Type B pancreatic cell (in vitro differentiated cells): ENCODE measurements around the gene PDLIM4. TPM values are rescaled to one million over a fixed set of nuclear protein-coding genes. Genes with fewer than 3 reads are reported as not detected.

ENCODE experiments used
- DNase-seq: peaks from one replicate; pipeline ENCODE4 v3.0.0; 2021; ENCODE audit warnings: mixed read lengths; ENCODE audit not compliant: unreplicated experiment; ENCODE audit errors: extremely low spot score
- H3K27ac Mint-ChIP-seq: 2 replicates; pipeline ENCODE4 v1.8.0; 2021; ENCODE audit warnings: mild to moderate bottlenecking, mixed read lengths
- H3K27me3 Mint-ChIP-seq: 2 replicates; pipeline ENCODE4 v1.8.0; 2021; ENCODE audit warnings: mixed read lengths
- H3K36me3 Mint-ChIP-seq: 2 replicates; pipeline ENCODE4 v1.8.0; 2021; ENCODE audit warnings: mixed read lengths
- H3K4me1 Mint-ChIP-seq: one replicate; pipeline ENCODE4 v1.8.0; 2021; ENCODE audit warnings: mixed read lengths; ENCODE audit not compliant: unreplicated experiment
- H3K4me3 Mint-ChIP-seq: 2 replicates; pipeline ENCODE4 v1.8.0; 2021; ENCODE audit warnings: mild to moderate bottlenecking, mixed read lengths
- H3K9me3 Mint-ChIP-seq: 2 replicates; pipeline ENCODE4 v1.8.0; 2021; ENCODE audit warnings: mixed read lengths
- CTCF ChIP-seq: fragments of 200-600 bp; sonication (generic); conservative IDR thresholded peaks from 2 replicates; pipeline ENCODE4 v1.5.0; 2021; ENCODE audit warnings: antibody characterized with exemption, mild to moderate bottlenecking
- total RNA-seq: library from RNA; stranded (reverse); gene quantifications from 2 replicates; pipeline ENCODE4 v1.2.1, GENCODE V29; 2021; ENCODE audit warnings: low replicate concordance

PDLIM4 gene
- total RNA-seq, 1 donor from 2014 or later, result 43.8 TPM

GRCh38 chr5:132211787-132212186 lies 45.7 kb upstream of the PDLIM4 start:
- H3K27ac Mint-ChIP-seq, result no peak overlapping the region
- H3K27me3 Mint-ChIP-seq, result no peaks in the 10 kb centered on the region
- DNase-seq, result no peak
- H3K36me3 Mint-ChIP-seq, result peaks cover 19% of the 10 kb centered on the region
- TF ChIP-seq CTCF, result no peak
- H3K9me3 Mint-ChIP-seq, result no peaks in the 10 kb centered on the region
- no peak overlapping the region for H3K4me3 Mint-ChIP-seq
- peaks cover 7% of the 10 kb centered on the region for H3K4me1 Mint-ChIP-seq

GRCh38 chr5:132213666-132214065 lies 43.8 kb upstream of the PDLIM4 start:
- no peaks in the 10 kb centered on the region for H3K4me1 Mint-ChIP-seq
- no peaks in the 10 kb centered on the region for H3K9me3 Mint-ChIP-seq
- no peak overlapping the region for H3K27ac Mint-ChIP-seq
- H3K4me3 Mint-ChIP-seq, result no peak overlapping the region
- H3K36me3 Mint-ChIP-seq, result peaks cover 17% of the 10 kb centered on the region
- TF ChIP-seq CTCF, result no peak
- no peak for DNase-seq
- H3K27me3 Mint-ChIP-seq, result no peaks in the 10 kb centered on the region

GRCh38 chr5:132214491-132214890 lies 43.0 kb upstream of the PDLIM4 start:
- no peak for DNase-seq
- Mint-ChIP-seq H3K9me3 (no peaks in the 10 kb centered on the region), H3K27ac (no peak overlapping the region), H3K27me3 (no peaks in the 10 kb centered on the region), H3K4me1 (no peaks in the 10 kb centered on the region), H3K4me3 (no peak overlapping the region), H3K36me3 (peaks cover 10% of the 10 kb centered on the region)
- TF ChIP-seq CTCF, result no peak

GRCh38 chr5:132215329-132215728 lies 42.2 kb upstream of the PDLIM4 start:
- no peak overlapping the region for H3K27ac Mint-ChIP-seq
- no peak overlapping the region for H3K4me3 Mint-ChIP-seq
- no peaks in the 10 kb centered on the region for H3K27me3 Mint-ChIP-seq
- H3K4me1 Mint-ChIP-seq, result no peaks in the 10 kb centered on the region
- H3K36me3 Mint-ChIP-seq, result peaks cover 10% of the 10 kb centered on the region
- no peak for TF ChIP-seq CTCF
- no peaks in the 10 kb centered on the region for H3K9me3 Mint-ChIP-seq
- no peak for DNase-seq

- TF ChIP-seq CTCF, result no peak
- no peak for DNase-seq
- no peaks in the 10 kb centered on the region for H3K4me1 Mint-ChIP-seq
- no peak overlapping the region for H3K27ac Mint-ChIP-seq
- no peaks in the 10 kb centered on the region for H3K9me3 Mint-ChIP-seq
- no peaks in the 10 kb centered on the region for H3K27me3 Mint-ChIP-seq
- H3K4me3 Mint-ChIP-seq, result no peak overlapping the region
- peaks cover 10% of the 10 kb centered on the region for H3K36me3 Mint-ChIP-seq
Observed at GRCh38 chr5:132218321-132218720, 39.2 kb upstream of the PDLIM4 start.
